ENCODE measurements around the gene USP2.

USP2 gene

DNA sequence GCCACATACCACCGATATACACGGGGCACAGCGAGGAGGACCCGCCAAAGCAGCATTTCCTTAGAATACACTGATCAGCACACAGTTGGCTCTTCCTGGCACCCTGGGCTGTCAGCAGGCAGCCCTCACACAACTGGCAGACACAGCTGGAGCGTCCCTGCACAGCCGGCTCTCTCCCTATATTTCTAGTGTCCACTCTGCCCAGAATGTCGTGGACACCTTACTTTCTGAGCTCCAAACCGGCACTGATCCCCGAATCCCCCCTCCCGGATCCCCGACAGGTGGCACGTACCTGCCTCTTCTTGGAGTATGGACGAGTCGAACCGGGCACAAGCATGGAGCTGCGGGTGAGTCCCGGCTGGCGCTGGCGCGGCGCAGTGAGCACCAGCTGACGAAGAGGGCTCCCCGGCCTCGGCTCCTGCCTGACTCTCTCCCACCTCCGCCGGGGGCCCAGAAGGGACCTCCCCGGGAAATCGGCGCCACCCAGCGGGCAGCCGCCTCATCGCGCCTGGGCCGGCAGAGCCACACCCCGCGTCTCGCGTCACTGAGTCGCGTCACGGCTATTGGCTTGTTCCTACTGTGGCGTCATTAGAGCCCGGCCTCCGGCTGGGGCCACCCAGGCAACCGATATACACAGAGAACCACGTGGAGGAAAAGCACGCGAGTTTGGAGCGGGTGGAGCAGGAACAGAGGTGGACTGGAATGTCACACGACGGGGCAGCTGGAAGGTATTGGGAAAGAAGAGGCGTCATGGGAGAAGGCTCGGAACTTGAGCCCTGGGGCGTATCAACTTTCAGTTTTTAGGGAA, at the start of gene USP2:
USP2 (minus strand) TSS at position 510 of the 808 bp plus-strand sequence. CDS start 8,210 bp downstream, outside the sequence.
- H3K27ac ChIP-seq (ENCODE audit: low read length): no peak within 1 kb of the TSS
- H3K9me3 ChIP-seq (ENCODE audit: insufficient read depth, low read depth, low read length): no peaks in the 10 kb centered on the region
- H3K27me3 ChIP-seq (ENCODE audit: insufficient read depth, low read length): peaks cover 44% of the 10 kb centered on the region
- peaks cover 31% of the 10 kb centered on the region for H3K4me1 ChIP-seq (ENCODE audit: insufficient read depth, low read length)
- peak within 1 kb of the TSS; percentile 65; the same call in 1 of the 2 replicates for H3K9ac ChIP-seq (ENCODE audit: low read depth, low read length)
- peak within 1 kb of the TSS; percentile 67 for H3K4me3 ChIP-seq (ENCODE audit: low read length)
- no peaks in the 10 kb centered on the region for H3K36me3 ChIP-seq (ENCODE audit: insufficient read depth, low read depth, low read length)

DNA sequence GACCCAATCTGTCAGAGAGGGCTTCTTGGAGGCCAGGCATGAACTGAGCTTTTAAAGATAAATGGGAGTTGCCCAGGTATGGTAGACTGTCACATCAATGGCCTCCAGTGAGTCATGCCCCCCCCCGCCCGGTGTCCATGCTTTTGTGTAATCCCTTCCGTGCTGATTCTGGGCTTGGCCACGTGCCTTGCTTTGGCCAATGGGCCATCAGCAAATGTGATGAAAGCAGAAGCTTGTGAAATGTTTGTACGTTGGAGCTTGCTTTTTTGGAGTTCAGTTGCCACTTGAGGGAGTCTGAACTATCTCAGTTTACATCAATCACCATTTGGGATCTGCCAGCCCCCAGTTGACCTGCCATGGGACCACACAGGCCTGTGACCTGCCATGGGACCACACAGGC, 45.8 kb upstream of the USP2 start:
- Histone ChIP-seq H3K27me3 (ENCODE audit: insufficient read depth, low read length) (no peaks in the 10 kb centered on the region), H3K4me1 (ENCODE audit: insufficient read depth, low read length) (peaks cover 21% of the 10 kb centered on the region; the same call in 1 of the 2 replicates), H3K4me3 (ENCODE audit: low read length) (no peak overlapping the region), H3K36me3 (ENCODE audit: insufficient read depth, low read depth, low read length) (no peaks in the 10 kb centered on the region), H3K27ac (ENCODE audit: low read length) (no peak overlapping the region), H3K9me3 (ENCODE audit: insufficient read depth, low read depth, low read length) (no peaks in the 10 kb centered on the region), H3K9ac (ENCODE audit: low read depth, low read length) (no peak overlapping the region)

GRCh38 chr11:119426142-119426541, 44.7 kb upstream of the USP2 start:
- Histone ChIP-seq H3K27me3 (ENCODE audit: insufficient read depth, low read length) (no peaks in the 10 kb centered on the region; the same call in 1 of the 2 replicates), H3K4me3 (ENCODE audit: low read length) (peak overlapping the region; percentile 34; the same call in 1 of the 2 replicates), H3K9ac (ENCODE audit: low read depth, low read length) (no peak overlapping the region), H3K27ac (ENCODE audit: low read length) (no peak overlapping the region), H3K4me1 (ENCODE audit: insufficient read depth, low read length) (peaks cover 24% of the 10 kb centered on the region; the same call in 1 of the 2 replicates), H3K36me3 (ENCODE audit: insufficient read depth, low read depth, low read length) (peaks cover 5% of the 10 kb centered on the region; the same call in 1 of the 2 replicates), H3K9me3 (ENCODE audit: insufficient read depth, low read depth, low read length) (no peaks in the 10 kb centered on the region)

DNA sequence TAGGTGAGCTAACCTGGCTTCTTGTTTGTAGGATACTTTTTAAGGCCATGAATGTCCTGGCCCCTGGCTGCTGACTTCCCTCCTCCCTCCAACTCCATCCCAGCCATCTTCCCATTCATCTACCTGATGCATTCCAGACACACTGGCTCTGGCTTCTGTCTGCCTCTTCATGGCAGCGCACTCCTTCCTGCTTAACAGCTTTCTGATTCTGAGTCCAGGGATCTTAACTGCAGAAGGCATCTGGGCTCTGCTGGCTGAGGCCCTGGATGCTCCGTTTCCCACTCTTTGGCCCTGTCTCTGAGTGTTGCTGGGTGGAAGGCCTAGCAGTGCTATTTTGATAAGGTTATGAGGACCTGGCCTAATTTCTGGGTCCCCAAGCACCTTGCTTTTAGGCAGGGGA, 43.3 kb upstream of the USP2 start:
- Histone ChIP-seq H3K27me3 (ENCODE audit: insufficient read depth, low read length) (no peaks in the 10 kb centered on the region; the same call in 1 of the 2 replicates), H3K9ac (ENCODE audit: low read depth, low read length) (no peak overlapping the region), H3K4me1 (ENCODE audit: insufficient read depth, low read length) (peaks cover 29% of the 10 kb centered on the region), H3K4me3 (ENCODE audit: low read length) (no peak overlapping the region), H3K36me3 (ENCODE audit: insufficient read depth, low read depth, low read length) (peaks cover 18% of the 10 kb centered on the region), H3K9me3 (ENCODE audit: insufficient read depth, low read depth, low read length) (no peaks in the 10 kb centered on the region), H3K27ac (ENCODE audit: low read length) (no peak overlapping the region)

GRCh38 chr11:119424276-119424675, 42.8 kb upstream of the USP2 start:
- no peak overlapping the region for H3K4me3 ChIP-seq (ENCODE audit: low read length)
- no peaks in the 10 kb centered on the region; the same call in 1 of the 2 replicates for H3K27me3 ChIP-seq (ENCODE audit: insufficient read depth, low read length)
- H3K9ac ChIP-seq (ENCODE audit: low read depth, low read length): no peak overlapping the region
- peaks cover 29% of the 10 kb centered on the region for H3K4me1 ChIP-seq (ENCODE audit: insufficient read depth, low read length)
- H3K9me3 ChIP-seq (ENCODE audit: insufficient read depth, low read depth, low read length): no peaks in the 10 kb centered on the region
- H3K27ac ChIP-seq (ENCODE audit: low read length): no peak overlapping the region
- H3K36me3 ChIP-seq (ENCODE audit: insufficient read depth, low read depth, low read length): peaks cover 23% of the 10 kb centered on the region

- Histone ChIP-seq H3K9me3 (ENCODE audit: insufficient read depth, low read depth, low read length) (no peaks in the 10 kb centered on the region), H3K4me3 (ENCODE audit: low read length) (peak overlapping the region; percentile 96), H3K27me3 (ENCODE audit: insufficient read depth, low read length) (no peaks in the 10 kb centered on the region; the same call in 1 of the 2 replicates), H3K27ac (ENCODE audit: low read length) (no peak overlapping the region), H3K9ac (ENCODE audit: low read depth, low read length) (peak overlapping the region; percentile 95; the same call in 1 of the 2 replicates), H3K4me1 (ENCODE audit: insufficient read depth, low read length) (peaks cover 29% of the 10 kb centered on the region), H3K36me3 (ENCODE audit: insufficient read depth, low read depth, low read length) (peaks cover 28% of the 10 kb centered on the region)
These were observed 42.2 kb upstream of the USP2 start for GRCh38 chr11:119423509-119424254.

- Histone ChIP-seq H3K9me3 (ENCODE audit: insufficient read depth, low read depth, low read length) (no peaks in the 10 kb centered on the region), H3K27ac (ENCODE audit: low read length) (peak within 1 kb of the TSS; percentile 83), H3K9ac (ENCODE audit: low read depth, low read length) (peak within 1 kb of the TSS; percentile 95), H3K36me3 (ENCODE audit: insufficient read depth, low read depth, low read length) (peaks cover 36% of the 10 kb centered on the region), H3K27me3 (ENCODE audit: insufficient read depth, low read length) (no peaks in the 10 kb centered on the region; the same call in 1 of the 2 replicates), H3K4me3 (ENCODE audit: low read length) (peak within 1 kb of the TSS; percentile 96), H3K4me1 (ENCODE audit: insufficient read depth, low read length) (peaks cover 29% of the 10 kb centered on the region)
These were observed 41.5 kb upstream of the USP2 start, which contains the start of gene THY1 for GRCh38 chr11:119422809-119423508. Gene THY1 (minus strand): TSS chr11:119423172. CDS start chr11:119420905, 2,267 bp downstream.

DNA sequence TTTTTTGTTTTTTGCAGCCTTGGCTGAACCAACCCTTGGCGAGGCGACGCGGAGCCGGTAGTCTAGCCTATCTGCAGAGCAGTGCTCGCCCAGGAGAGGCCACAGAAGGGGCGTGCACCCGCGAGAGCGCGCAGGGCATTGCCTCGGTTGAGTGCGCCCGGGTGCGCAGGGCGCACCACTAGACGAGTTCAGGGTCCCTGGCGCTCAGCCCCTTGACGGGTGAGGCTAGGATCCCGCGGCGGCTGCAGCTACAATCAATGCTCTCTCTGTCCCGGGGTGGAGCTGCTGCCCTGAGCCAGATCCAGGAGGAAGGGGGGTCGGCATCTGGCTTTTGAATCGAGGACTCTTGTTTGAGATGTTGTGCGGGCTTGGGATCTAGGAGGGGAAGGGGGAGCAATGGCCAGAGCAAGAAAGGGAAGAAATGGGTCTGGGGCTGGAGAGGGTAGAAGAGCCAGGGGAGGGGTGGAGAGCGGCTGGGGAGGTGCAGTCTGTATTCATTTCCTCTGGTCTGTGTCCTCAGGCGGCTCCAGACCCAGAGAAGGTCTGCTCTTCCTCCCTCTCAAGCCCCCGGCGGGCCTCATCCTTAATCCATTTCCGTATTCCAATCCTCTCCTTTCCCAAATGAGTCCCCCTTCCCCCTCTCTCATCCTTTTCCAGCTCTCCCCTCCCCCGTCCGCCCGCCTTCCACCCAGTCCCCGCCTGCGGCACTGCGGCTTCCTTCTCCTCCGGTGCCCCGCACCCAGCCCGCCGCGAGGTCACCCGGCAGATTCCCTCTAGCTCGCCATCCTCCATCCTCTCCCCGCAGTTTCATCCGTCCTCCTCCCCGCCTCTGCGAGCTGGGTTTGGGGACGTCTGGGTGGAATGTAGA, 40.7 kb upstream of the USP2 start:
- Histone ChIP-seq H3K27me3 (ENCODE audit: insufficient read depth, low read length) (no peaks in the 10 kb centered on the region; the same call in 1 of the 2 replicates), H3K9me3 (ENCODE audit: insufficient read depth, low read depth, low read length) (no peaks in the 10 kb centered on the region), H3K27ac (ENCODE audit: low read length) (peak overlapping the region; percentile 83), H3K36me3 (ENCODE audit: insufficient read depth, low read depth, low read length) (peaks cover 41% of the 10 kb centered on the region), H3K4me3 (ENCODE audit: low read length) (peak overlapping the region; percentile 96), H3K9ac (ENCODE audit: low read depth, low read length) (peak overlapping the region; percentile 95), H3K4me1 (ENCODE audit: insufficient read depth, low read length) (peaks cover 36% of the 10 kb centered on the region)

DNA sequence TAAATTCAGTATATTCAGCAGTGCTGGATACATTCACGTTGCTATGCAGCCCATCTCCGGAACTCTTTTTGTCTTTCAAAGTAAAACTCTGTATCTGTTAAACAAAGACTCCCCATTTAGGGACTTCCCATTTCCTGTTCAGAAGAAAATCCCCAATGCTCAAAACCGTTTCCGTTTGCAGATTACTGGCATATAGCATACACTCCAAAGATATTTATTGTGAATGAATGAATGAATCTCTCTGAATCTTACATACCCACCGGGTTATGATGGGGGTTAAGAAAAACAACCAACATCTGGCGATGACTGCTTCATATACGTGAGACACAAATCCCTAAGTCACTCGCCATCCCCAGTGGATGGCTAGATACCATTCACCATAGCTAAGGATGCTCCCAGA, 39.9 kb upstream of the USP2 start:
- Histone ChIP-seq H3K4me3 (ENCODE audit: low read length) (peak overlapping the region; percentile 96), H3K27me3 (ENCODE audit: insufficient read depth, low read length) (no peaks in the 10 kb centered on the region; the same call in 1 of the 2 replicates), H3K27ac (ENCODE audit: low read length) (peak overlapping the region; percentile 83), H3K4me1 (ENCODE audit: insufficient read depth, low read length) (peaks cover 36% of the 10 kb centered on the region), H3K9me3 (ENCODE audit: insufficient read depth, low read depth, low read length) (no peaks in the 10 kb centered on the region), H3K9ac (ENCODE audit: low read depth, low read length) (peak overlapping the region; percentile 95), H3K36me3 (ENCODE audit: insufficient read depth, low read depth, low read length) (peaks cover 41% of the 10 kb centered on the region)

- peak overlapping the region; percentile 96 for H3K4me3 ChIP-seq (ENCODE audit: low read length)
- peaks cover 30% of the 10 kb centered on the region for H3K4me1 ChIP-seq (ENCODE audit: insufficient read depth, low read length)
These were observed 39.1 kb upstream of the USP2 start for GRCh38 chr11:119420631-119421030.

More at GRCh38 chr11:119420631-119421030, 39.1 kb upstream of the USP2 start:
- Histone ChIP-seq H3K27ac (ENCODE audit: low read length) (peak overlapping the region; percentile 62), H3K36me3 (ENCODE audit: insufficient read depth, low read depth, low read length) (peaks cover 41% of the 10 kb centered on the region), H3K9ac (ENCODE audit: low read depth, low read length) (peak overlapping the region; percentile 95; the same call in 1 of the 2 replicates), H3K27me3 (ENCODE audit: insufficient read depth, low read length) (no peaks in the 10 kb centered on the region; the same call in 1 of the 2 replicates), H3K9me3 (ENCODE audit: insufficient read depth, low read depth, low read length) (no peaks in the 10 kb centered on the region)

All from iPS-20b (cell line).